VCaP (cell line): ENCODE results near the gene ERCC8.

Experiments
- H3K27ac ChIP-seq: fragments of 450-650 bp; 2 replicates; pipeline ENCODE4 v1.5.1; 2017
- CTCF ChIP-seq: fragments of 450-650 bp; conservative IDR thresholded peaks from 2 replicates; pipeline ENCODE4 v1.5.1; 2017; ENCODE audit warnings: mild to moderate bottlenecking, moderate library complexity

ERCC8 gene

GRCh38 chr5:60836131-60836530 is 108.7 kb downstream of the ERCC8 start:
- H3K27ac ChIP-seq: no peak overlapping the region

GRCh38 chr5:60835554-60835953 is 109.3 kb downstream of the ERCC8 start:
- no peak overlapping the region for H3K27ac ChIP-seq
- no peak for TF ChIP-seq CTCF

More at GRCh38 chr5:60836131-60836530, 108.7 kb downstream of the ERCC8 start:
- TF ChIP-seq CTCF: no peak

DNA sequence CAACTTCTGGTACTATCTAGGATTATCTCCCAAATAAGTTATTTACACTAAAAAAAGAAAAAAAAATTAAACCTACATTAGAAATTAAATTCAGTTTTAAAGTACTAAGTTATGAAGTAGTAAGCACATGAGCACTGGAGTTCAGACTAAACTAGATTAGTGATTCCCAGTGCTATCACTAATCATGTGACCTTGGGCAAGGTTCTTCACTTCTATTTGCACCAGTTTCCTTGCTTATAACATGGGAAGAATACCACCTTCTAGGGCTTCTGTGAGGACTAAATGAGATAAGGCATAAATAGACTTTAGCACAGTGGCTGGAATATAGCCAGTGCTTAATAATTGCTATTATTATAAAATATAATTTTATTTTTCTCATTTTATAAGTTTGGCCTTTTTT is 111.3 kb downstream of the ERCC8 start:
- TF ChIP-seq CTCF: no peak
- H3K27ac ChIP-seq: no peak overlapping the region

- H3K27ac ChIP-seq: no peak overlapping the region
- TF ChIP-seq CTCF: no peak
Measured at GRCh38 chr5:60830581-60831127, 114.2 kb downstream of the ERCC8 start.

- H3K27ac ChIP-seq: peak overlapping the region; percentile 13; the same call in 1 of the 2 replicates
- TF ChIP-seq CTCF: no peak
Measured at GRCh38 chr5:60829490-60830266, 115.2 kb downstream of the ERCC8 start.

DNA sequence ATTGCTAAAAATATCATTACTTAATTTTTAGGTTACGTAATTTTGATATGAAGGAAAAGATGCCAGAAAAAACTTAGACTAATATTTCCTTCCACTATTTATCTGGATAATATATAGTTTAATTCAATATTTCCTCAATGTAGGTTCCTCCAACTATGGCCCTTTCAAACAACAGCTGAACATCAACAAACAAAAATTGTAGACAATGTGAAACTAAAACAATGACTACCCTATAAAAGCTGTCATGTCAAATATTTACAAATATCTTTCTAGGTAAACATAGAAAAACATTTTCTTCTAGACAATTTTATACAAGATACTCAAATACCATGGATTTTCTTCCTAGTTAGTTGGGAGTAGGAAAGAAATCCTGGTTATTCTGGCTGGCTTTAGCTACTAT is 117.7 kb downstream of the ERCC8 start:
- TF ChIP-seq CTCF: no peak
- peak overlapping the region; percentile 27 for H3K27ac ChIP-seq

DNA sequence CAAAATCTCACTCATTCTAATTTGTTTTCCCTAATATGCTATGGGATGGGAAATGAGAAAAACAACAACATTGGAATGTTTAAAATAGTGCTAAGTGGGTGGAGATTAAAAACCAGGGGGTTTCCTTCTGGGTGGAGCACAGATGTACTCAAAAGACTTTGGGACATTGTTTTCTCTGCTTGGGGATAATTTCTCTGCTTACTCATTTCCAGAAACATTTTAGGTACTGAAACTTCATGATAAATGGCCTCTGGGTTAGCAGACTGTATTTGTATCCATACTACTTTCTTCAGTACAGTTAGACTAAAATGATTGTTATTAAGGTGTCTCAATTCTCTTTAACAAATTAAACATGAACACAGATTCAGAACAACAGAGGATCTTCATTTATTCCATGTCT is 118.2 kb downstream of the ERCC8 start:
- TF ChIP-seq CTCF: no peak
- H3K27ac ChIP-seq: peak overlapping the region; percentile 27
